ENCODE results near the gene POLR2J. TPM values are rescaled to one million over a fixed set of nuclear protein-coding genes. Genes with fewer than 3 reads are reported as not detected.
A peak's percentile ranks its signal among the peaks of the same experiment; 100 is the strongest.

Gene POLR2J
- total RNA-seq, 4 donors from 2014 or later: 25.7 to 67.9 (median 51.6) TPM

DNA sequence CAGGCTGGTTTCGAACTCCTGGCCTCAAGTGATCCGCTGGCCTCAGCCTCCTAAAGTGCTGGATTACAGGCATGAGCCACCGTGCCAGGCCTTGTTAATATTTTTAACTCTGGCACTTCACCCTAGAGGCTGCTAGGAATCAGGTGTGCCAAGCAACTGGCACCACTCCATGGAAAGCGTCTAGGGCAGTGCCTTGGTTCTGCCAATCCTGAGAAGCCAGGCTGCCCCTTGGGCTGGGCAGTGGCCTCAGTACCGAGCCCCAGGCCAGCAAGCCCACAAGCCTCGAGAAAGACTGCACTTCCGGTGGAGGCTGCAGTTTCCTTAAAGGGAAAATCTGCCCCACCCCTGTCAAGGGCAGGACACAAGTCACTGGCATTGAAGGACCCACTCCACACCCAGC is 25.4 kb downstream of the POLR2J start:
- in situ Hi-C loops (cut with MboI; ENCODE audit: low sequenced_read_pairs in 4 of 4) (no loop called here), intact Hi-C loops (cut with DNase I; ENCODE audit: low total_unique reads) (no loop called here)
- Histone ChIP-seq H3K36me3 (peaks cover 0 to 30% of the 10 kb centered on the region in 2 donors), H3K4me1 (no peaks in the 10 kb centered on the region), H3K27me3 (no peaks in the 10 kb centered on the region), H3K27ac (peak overlapping the region in 2 of 4 donors; percentile 34 to 60), H3K4me3 (no peak overlapping the region), H3K9me3 (no peaks in the 10 kb centered on the region)
- peak in 1 of 2 donors; percentile 52 for DNase-seq
- no peak for TF ChIP-seq POLR2A (IDR thresholded peaks at IDR 0.05)
- TF ChIP-seq, protein P1, sequence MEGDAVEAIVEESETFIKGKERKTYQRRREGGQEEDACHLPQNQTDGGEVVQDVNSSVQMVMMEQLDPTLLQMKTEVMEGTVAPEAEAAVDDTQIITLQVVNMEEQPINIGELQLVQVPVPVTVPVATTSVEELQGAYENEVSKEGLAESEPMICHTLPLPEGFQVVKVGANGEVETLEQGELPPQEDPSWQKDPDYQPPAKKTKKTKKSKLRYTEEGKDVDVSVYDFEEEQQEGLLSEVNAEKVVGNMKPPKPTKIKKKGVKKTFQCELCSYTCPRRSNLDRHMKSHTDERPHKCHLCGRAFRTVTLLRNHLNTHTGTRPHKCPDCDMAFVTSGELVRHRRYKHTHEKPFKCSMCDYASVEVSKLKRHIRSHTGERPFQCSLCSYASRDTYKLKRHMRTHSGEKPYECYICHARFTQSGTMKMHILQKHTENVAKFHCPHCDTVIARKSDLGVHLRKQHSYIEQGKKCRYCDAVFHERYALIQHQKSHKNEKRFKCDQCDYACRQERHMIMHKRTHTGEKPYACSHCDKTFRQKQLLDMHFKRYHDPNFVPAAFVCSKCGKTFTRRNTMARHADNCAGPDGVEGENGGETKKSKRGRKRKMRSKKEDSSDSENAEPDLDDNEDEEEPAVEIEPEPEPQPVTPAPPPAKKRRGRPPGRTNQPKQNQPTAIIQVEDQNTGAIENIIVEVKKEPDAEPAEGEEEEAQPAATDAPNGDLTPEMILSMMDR (IDR thresholded peaks at IDR 0.05 in 4 of 5, conservative IDR thresholded peaks at IDR 0.05 in 1 of 5): no peak
- ATAC-seq: peak; percentile 47 to 60

GRCh38 chr7:102452451-102452850 is 26.3 kb downstream of the POLR2J start:
- intact Hi-C loops (cut with DNase I; ENCODE audit: low total_unique reads): no loop called here
- DNase-seq (no peak), ATAC-seq (no peak)
- Histone ChIP-seq H3K27me3 (no peaks in the 10 kb centered on the region), H3K36me3 (peaks cover 0 to 21% of the 10 kb centered on the region in 2 donors), H3K27ac (no peak overlapping the region), H3K4me3 (no peak overlapping the region), H3K4me1 (no peaks in the 10 kb centered on the region), H3K9me3 (no peaks in the 10 kb centered on the region)
- TF ChIP-seq, protein P1 (IDR thresholded peaks at IDR 0.05 in 4 of 5, conservative IDR thresholded peaks at IDR 0.05 in 1 of 5): no peak
- no peak for TF ChIP-seq POLR2A (IDR thresholded peaks at IDR 0.05)
- in situ Hi-C loops (cut with MboI; ENCODE audit: low sequenced_read_pairs in 4 of 4): no loop called here

- TF ChIP-seq POLR2A (IDR thresholded peaks at IDR 0.05): no peak
- TF ChIP-seq, protein P1 (IDR thresholded peaks at IDR 0.05 in 4 of 5, conservative IDR thresholded peaks at IDR 0.05 in 1 of 5): no peak
- DNase-seq: no peak
- peaks cover 0 to 12% of the 10 kb centered on the region in 2 donors for H3K36me3 ChIP-seq
- in situ Hi-C loops (cut with MboI; ENCODE audit: low sequenced_read_pairs in 4 of 4): no loop called here
- H3K27me3 ChIP-seq: no peaks in the 10 kb centered on the region
- H3K9me3 ChIP-seq: no peaks in the 10 kb centered on the region
- no peak overlapping the region for H3K27ac ChIP-seq
- intact Hi-C loops (cut with DNase I; ENCODE audit: low total_unique reads): no loop called here
- H3K4me1 ChIP-seq: no peaks in the 10 kb centered on the region
- H3K4me3 ChIP-seq: no peak overlapping the region
- no peak for ATAC-seq
These were observed 27.2 kb downstream of the POLR2J start for GRCh38 chr7:102451371-102452054.

- TF ChIP-seq, protein P1 (IDR thresholded peaks at IDR 0.05 in 4 of 5, conservative IDR thresholded peaks at IDR 0.05 in 1 of 5): peak in 1 of 5 experiments; percentile 6
- no peak for TF ChIP-seq POLR2A (IDR thresholded peaks at IDR 0.05)
These were observed 28.5 kb downstream of the POLR2J start for GRCh38 chr7:102450242-102450641.

More at GRCh38 chr7:102450242-102450641, 28.5 kb downstream of the POLR2J start:
- Histone ChIP-seq H3K27ac (no peak overlapping the region), H3K4me1 (no peaks in the 10 kb centered on the region), H3K36me3 (peaks cover 0 to 2% of the 10 kb centered on the region in 2 donors), H3K27me3 (no peaks in the 10 kb centered on the region), H3K9me3 (no peaks in the 10 kb centered on the region), H3K4me3 (no peak overlapping the region)
- in situ Hi-C loops (cut with MboI; ENCODE audit: low sequenced_read_pairs in 4 of 4) (no loop called here), intact Hi-C loops (cut with DNase I; ENCODE audit: low total_unique reads) (no loop called here)
- ATAC-seq (no peak), DNase-seq (no peak)

Measured in gastrocnemius medialis (tissue), 4 donors.